Activated CD4-positive, alpha-beta memory T cell treated with anti-CD3 and anti-CD28 coated beads, Interleukin-2, amount 10 ng/mL, durations not matched to agents 7 days and 5 days (primary cell): ENCODE measurements around the gene SLC13A2. TPM values are rescaled to one million over a fixed set of nuclear protein-coding genes. Genes with fewer than 3 reads are reported as not detected.

Experiments
- CTCF ChIA-PET: fragments of 350-600 bp; sonication (Branson Sonifier 250); formaldehyde crosslinking; loops from one replicate; lab custom pipeline; 2021; ENCODE audit warnings: antibody characterized with exemption, inconsistent platforms; lab: Charles Lee
- POLR2A ChIA-PET: fragments of 350-600 bp; sonication (Branson Sonifier 250); formaldehyde crosslinking; loops from one replicate; lab custom pipeline; 2021; ENCODE audit warnings: antibody characterized with exemption; lab: Charles Lee
- DNase-seq: peaks from one replicate; pipeline ENCODE4 v3.0.0-alpha.2; 2020
- H3K27ac Mint-ChIP-seq: one replicate; pipeline ENCODE4 v1.8.0; 2021; ENCODE audit warnings: mild to moderate bottlenecking, mixed read lengths
- H3K27me3 Mint-ChIP-seq: one replicate; pipeline ENCODE4 v1.8.0; 2021; ENCODE audit warnings: mixed read lengths
- H3K36me3 Mint-ChIP-seq: one replicate; pipeline ENCODE4 v1.8.0; 2021; ENCODE audit warnings: low read depth, mixed read lengths
- H3K4me1 Mint-ChIP-seq: one replicate; pipeline ENCODE4 v1.8.0; 2021; ENCODE audit warnings: mixed read lengths
- H3K4me3 Mint-ChIP-seq: one replicate; pipeline ENCODE4 v1.8.0; 2021; ENCODE audit warnings: mild to moderate bottlenecking, mixed read lengths
- H3K9me3 Mint-ChIP-seq: one replicate; pipeline ENCODE4 v1.8.0; 2021; ENCODE audit warnings: mixed read lengths
- total RNA-seq, 2 experiments: library from RNA; stranded (reverse); gene quantifications; one replicate each; pipeline ENCODE4 v1.2.3, GENCODE V29; 2021

The SLC13A2 gene
- total RNA-seq, 2 experiments from 2014 or later = not detected

DNA sequence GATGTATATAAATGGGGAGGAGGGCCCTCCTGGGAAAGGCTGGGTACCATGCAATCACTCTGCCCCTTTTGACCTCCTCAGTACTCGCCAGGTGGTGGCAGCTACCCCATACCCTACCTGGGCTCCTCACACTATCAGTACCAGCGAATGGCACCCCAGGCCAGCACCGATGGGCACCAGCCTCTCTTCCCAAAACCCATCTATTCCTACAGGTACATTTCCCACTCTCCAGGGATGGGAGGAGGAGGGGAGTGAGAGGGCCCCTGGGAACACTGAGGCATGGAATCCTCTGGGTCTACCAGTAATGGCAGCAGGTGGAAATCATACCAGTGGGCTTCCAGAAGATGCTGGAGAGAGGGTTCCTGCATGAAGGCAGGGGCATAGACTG, 55.6 kb downstream of the SLC13A2 start:
- ChIA-PET CTCF (interaction anchor here (1.1 kb wide), 1 partner anchor 12 kb away, joined by 3 read pairs; no protein-coding TSS in a partner anchor), POLR2A (no interaction called here)
- Mint-ChIP-seq H3K27ac (no peak overlapping the region), H3K9me3 (no peaks in the 10 kb centered on the region), H3K36me3 (no peaks in the 10 kb centered on the region), H3K27me3 (peaks cover 2% of the 10 kb centered on the region), H3K4me3 (no peak overlapping the region), H3K4me1 (no peaks in the 10 kb centered on the region)
- DNase-seq = no peak

DNA sequence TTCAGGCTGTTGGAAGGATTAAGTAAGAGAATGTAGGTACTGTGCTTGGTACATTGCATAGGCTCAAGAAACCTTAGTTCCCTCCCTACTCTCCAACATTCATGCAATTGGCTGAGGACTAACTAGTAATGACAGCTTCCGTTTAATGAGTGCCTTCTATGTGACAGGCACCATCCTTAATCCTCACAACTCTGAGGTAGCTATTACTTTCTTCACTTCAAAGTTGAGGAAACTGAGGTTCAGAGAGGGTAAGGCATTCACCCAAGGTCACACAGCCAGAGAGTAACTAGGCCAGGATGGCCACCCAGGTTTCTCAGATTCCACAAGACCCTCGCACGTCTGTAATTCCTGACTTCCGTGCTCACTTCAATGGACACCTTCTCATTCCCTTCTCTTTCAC, 56.8 kb downstream of the SLC13A2 start:
- no peak for DNase-seq
- Mint-ChIP-seq H3K9me3 (no peaks in the 10 kb centered on the region), H3K4me1 (no peaks in the 10 kb centered on the region), H3K36me3 (no peaks in the 10 kb centered on the region), H3K27me3 (peaks cover 2% of the 10 kb centered on the region), H3K27ac (no peak overlapping the region), H3K4me3 (no peak overlapping the region)
- ChIA-PET POLR2A (no interaction called here), CTCF (interaction anchor here (1.1 kb wide), 1 partner anchor 10 kb away, joined by 3 read pairs; no protein-coding TSS in a partner anchor)

DNA sequence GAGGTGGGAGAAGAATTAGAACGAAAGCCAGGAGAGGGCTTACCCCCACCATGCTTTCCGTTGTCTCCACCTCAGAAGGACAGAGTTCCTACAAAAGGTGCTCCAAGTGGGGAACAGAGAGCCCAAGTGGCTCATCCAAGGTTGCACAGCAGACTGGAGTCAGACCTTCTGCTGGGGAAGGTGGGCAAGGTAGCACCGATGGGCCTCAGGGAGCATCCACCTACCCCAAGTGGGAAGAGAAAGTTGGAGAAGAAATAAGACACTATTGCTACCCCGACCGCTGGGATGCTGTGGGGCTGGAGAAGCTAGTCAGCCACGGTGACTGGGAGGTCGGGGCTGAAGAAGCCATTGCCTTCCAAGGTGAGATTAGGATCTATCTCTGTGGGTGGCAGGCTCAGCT, 57.5 kb downstream of the SLC13A2 start:
- CTCF ChIA-PET = interaction anchor here (1.1 kb wide), 1 partner anchor 9 kb away, joined by 3 read pairs; no protein-coding TSS in a partner anchor
- no peak for DNase-seq
- POLR2A ChIA-PET = no interaction called here
- no peaks in the 10 kb centered on the region for H3K9me3 Mint-ChIP-seq
- no peak overlapping the region for H3K4me3 Mint-ChIP-seq
- H3K27ac Mint-ChIP-seq = no peak overlapping the region
- peaks cover 2% of the 10 kb centered on the region for H3K27me3 Mint-ChIP-seq
- H3K36me3 Mint-ChIP-seq = no peaks in the 10 kb centered on the region
- no peaks in the 10 kb centered on the region for H3K4me1 Mint-ChIP-seq

DNA sequence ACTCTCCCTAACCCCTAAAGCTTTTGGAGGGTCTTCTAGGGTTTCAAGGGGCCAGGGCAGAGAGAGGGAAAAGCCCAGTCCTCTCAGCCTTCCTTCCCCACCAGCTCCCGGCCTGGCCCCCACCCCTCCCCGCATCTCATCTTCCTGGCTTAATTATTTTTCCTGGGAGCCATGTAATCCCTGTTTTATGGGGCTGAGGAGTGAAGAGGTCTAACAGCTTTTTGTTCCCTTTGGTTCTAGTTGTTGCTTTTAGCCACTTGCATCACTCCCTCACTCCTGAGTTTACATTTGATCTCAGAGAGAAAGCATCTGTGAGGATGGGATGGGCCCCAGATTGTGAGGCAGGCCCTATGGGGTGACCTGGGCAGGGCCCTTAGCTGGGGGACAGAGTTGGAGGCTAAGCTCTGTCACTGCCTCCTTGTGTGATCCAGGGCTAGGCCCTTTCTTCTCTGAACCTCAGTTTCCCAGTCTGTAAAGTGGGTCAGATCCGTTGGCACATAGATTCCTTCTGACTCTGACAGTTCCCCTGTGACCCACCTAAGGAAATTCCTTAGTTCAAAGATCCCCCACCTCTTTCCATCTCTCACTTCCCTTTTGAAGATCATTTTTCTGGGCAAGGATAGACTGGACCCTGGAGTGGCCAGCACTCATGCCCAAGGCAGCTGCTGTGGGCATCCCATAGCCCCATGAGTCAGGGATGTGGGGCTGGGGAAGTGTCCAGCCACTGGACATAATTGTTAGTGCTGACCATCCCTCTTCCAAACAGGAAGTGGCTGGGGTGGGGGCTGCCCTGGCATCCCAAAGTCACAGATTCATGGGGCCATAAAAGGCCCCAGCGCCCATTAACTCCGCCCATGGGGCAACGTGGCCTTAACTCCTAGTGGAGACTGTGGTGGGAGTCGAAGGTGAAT, 58.9 kb downstream of the SLC13A2 start:
- no peak overlapping the region for H3K4me3 Mint-ChIP-seq
- ChIA-PET CTCF (no interaction called here), POLR2A (no interaction called here)
- peaks cover 2% of the 10 kb centered on the region for H3K27me3 Mint-ChIP-seq
- DNase-seq = no peak
- no peak overlapping the region for H3K27ac Mint-ChIP-seq
- no peaks in the 10 kb centered on the region for H3K4me1 Mint-ChIP-seq
- H3K9me3 Mint-ChIP-seq = no peaks in the 10 kb centered on the region
- no peaks in the 10 kb centered on the region for H3K36me3 Mint-ChIP-seq

DNA sequence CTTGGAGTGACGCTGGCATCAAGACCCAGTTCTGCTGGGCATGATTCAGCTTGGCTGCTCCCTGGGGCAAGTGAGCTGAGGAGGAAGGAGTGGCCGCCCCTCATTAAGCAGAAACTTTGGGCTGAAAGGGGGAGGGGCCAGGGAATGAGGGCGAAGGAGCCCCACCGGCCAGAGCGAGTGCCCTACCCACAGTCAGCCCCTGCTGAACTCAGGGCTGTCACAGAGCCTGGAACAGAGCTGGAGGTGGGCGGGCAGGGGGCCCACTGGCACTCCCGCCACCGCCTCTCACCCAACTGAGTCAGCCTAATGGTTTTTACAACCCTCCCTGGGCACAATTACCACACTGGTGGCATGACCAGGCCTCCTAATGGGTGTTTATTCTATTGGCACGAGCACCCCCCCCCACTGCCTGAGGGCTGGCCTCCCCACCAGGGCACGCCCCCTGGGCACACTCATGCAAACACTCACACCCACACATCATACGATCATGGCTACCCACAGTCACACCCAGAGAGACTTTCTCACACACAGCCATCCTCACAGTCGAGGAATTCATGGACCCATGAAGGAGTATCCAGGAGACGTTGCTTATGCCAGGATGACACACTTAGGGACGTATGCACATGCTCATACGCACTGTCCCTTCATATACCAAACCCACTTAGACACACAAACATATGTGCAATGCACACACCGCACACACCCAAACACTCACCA, 59.8 kb downstream of the SLC13A2 start:
- CTCF ChIA-PET = no interaction called here
- H3K27ac Mint-ChIP-seq = no peak overlapping the region
- no peaks in the 10 kb centered on the region for H3K36me3 Mint-ChIP-seq
- POLR2A ChIA-PET = no interaction called here
- H3K9me3 Mint-ChIP-seq = no peaks in the 10 kb centered on the region
- DNase-seq = no peak
- H3K27me3 Mint-ChIP-seq = peaks cover 2% of the 10 kb centered on the region
- H3K4me3 Mint-ChIP-seq = no peak overlapping the region
- no peaks in the 10 kb centered on the region for H3K4me1 Mint-ChIP-seq

DNA sequence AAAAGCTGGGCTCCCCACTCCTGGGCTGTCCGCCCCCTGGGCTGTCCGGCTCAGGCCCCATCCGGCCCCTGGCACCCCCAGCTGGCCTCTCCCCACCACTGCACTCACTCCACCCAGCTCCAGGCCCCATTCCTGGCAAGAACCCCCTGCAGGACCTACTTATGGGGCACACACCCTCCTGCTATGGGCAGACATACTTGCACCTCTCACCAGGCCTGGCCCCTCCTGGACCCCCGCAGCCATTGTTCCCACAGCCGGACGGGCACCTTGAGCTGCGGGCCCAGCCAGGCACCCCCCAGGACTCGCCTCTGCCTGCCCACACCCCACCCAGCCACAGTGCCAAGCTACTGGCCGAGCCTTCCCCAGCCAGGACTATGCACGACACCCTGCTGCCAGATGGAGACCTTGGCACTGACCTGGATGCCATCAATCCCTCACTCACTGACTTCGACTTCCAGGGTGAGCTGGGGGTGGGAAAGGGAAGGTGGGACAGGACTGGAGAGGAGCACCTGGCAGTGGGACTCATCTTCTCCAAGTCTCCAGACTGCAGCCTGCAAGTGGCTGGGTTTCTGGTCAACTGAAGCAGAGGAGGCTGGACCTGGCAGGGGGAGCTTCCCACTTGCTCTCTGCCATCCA, 61.4 kb downstream of the SLC13A2 start:
- no peak for DNase-seq
- Mint-ChIP-seq H3K9me3 (no peaks in the 10 kb centered on the region), H3K27me3 (peaks cover 2% of the 10 kb centered on the region), H3K36me3 (no peaks in the 10 kb centered on the region), H3K4me1 (no peaks in the 10 kb centered on the region), H3K4me3 (no peak overlapping the region), H3K27ac (no peak overlapping the region)
- ChIA-PET POLR2A (no interaction called here), CTCF (interaction anchor here (1.2 kb wide), 1 partner anchor 40 kb away, joined by 3 read pairs; no protein-coding TSS in a partner anchor)

DNA sequence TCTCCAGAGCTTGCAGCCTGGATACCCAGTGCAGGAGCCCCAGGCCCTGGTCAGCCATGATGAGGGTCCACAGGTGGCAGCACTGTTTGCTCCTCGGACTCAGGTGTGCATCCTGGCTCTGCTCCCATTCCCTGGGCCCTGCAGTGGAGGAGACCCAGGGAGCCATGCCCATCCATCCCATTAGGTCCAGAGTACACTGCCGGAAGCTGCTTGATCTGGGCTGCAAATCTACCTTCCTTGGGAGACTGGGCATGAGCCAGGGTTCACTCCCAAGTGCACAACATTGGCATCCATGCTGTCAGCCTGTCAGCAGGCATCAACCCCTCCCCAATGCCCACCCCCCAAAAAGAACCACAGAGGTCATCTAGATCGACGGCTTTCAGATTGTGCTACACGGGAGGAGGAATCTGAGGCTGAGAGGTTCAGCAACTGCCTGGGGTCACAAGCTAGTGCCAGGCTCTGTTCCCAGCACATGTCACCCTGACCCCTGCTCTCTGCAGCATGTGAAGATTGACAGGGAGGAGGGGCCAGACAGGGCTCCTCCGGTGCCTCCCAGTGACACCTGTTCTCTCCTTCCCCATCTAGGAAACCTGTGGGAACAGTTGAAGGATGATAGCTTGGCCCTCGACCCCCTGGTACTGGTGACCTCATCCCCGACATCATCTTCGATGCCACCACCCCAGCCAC, 63.2 kb downstream of the SLC13A2 start:
- Mint-ChIP-seq H3K27me3 (peaks cover 2% of the 10 kb centered on the region), H3K9me3 (no peaks in the 10 kb centered on the region), H3K27ac (no peak overlapping the region), H3K4me1 (no peaks in the 10 kb centered on the region), H3K36me3 (no peaks in the 10 kb centered on the region), H3K4me3 (no peak overlapping the region)
- no peak for DNase-seq
- CTCF ChIA-PET = interaction anchor here (0.8 to 2.2 kb wide), 4 partner anchors 10 to 107 kb away, joined by 3 to 8 read pairs (median 4); no protein-coding TSS in a partner anchor
- POLR2A ChIA-PET = no interaction called here

DNA sequence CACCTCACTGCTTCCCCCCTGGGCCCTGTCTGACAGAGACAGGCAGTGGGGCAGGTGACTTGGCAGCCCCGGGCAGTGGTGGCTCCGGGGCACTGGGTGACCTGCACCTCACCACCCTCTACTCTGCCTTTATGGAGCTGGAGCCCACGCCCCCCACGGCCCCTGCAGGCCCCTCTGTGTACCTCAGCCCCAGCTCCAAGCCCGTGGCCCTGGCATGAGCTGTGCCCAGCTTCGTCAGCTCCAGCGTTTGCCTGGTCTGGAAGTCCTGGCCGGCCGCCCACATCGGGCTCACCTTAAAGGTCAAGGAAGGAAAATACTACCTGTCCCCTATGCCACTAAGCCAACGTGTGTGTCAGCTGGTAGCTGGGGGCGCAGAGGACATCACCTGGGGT, 63.8 kb downstream of the SLC13A2 start:
- Mint-ChIP-seq H3K4me3 (no peak overlapping the region), H3K4me1 (no peaks in the 10 kb centered on the region), H3K9me3 (no peaks in the 10 kb centered on the region), H3K36me3 (no peaks in the 10 kb centered on the region), H3K27me3 (no peaks in the 10 kb centered on the region), H3K27ac (no peak overlapping the region)
- no peak for DNase-seq
- POLR2A ChIA-PET = no interaction called here
- CTCF ChIA-PET = interaction anchor here (1.0 to 2.2 kb wide), 3 partner anchors 11 to 120 kb away, joined by 4 to 8 read pairs (median 4); no protein-coding TSS in a partner anchor

DNA sequence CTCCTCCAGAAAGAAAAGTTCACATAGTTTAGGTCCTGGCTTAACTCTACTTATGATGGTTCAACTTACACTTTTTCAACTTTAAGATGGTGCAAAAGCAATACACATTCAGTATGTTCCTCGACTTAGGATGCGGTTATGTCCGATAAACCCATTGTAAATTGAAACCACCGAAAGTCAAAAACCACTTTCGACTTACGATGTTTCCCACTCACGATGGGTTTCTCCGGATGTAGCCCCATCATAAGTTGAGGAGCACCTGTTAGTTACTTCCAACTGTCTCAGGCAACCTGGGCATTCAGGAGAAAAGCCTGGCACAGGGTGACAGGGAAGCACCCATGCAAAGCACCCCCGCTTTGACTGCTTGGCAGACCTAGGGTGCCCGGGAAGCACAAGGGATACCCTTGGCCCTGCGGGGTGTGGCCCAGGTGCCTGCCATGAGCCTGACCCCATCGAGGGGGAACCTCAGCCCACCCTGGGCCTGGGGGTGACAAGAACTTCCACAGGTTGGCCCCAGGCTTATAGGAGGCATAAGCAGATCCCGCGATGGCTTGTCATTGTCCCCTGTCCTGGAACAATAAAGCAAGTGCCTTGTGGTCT, 65.0 kb downstream of the SLC13A2 start:
- CTCF ChIA-PET = interaction anchor here (1.0 to 2.2 kb wide), 3 partner anchors 10 to 121 kb away, joined by 4 to 8 read pairs (median 4); no protein-coding TSS in a partner anchor
- no peaks in the 10 kb centered on the region for H3K36me3 Mint-ChIP-seq
- POLR2A ChIA-PET = no interaction called here
- H3K4me1 Mint-ChIP-seq = no peaks in the 10 kb centered on the region
- no peaks in the 10 kb centered on the region for H3K9me3 Mint-ChIP-seq
- H3K4me3 Mint-ChIP-seq = no peak overlapping the region
- no peaks in the 10 kb centered on the region for H3K27me3 Mint-ChIP-seq
- no peak for DNase-seq
- no peak overlapping the region for H3K27ac Mint-ChIP-seq

DNA sequence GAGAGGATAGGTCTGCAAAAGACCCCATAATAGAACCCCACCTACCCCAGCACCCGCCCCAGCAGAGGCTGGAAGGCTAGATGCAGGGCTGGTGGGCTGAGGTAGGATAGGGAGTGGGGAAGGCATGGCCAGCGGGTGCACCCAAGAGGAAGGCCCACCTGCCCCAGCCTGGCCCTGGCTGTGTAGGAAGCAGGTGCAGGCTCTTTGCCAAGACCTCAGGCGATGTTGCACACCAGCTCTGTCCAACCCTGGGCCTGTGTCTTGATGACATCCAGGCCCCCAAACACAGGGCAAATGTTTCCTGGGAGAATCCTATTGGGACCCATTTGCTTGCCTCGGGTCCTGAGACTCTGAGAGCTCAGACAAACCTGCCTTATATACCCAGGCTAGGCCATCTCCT, 66.8 kb downstream of the SLC13A2 start:
- Mint-ChIP-seq H3K4me3 (no peak overlapping the region), H3K27me3 (no peaks in the 10 kb centered on the region), H3K27ac (no peak overlapping the region), H3K9me3 (no peaks in the 10 kb centered on the region), H3K4me1 (no peaks in the 10 kb centered on the region), H3K36me3 (no peaks in the 10 kb centered on the region)
- ChIA-PET CTCF (interaction anchor here (0.7 to 2.1 kb wide), 8 partner anchors 7 to 183 kb away, joined by 3 to 17 read pairs (median 3); partner anchors contain the start of genes PIGS and POLDIP2), POLR2A (no interaction called here)
- no peak for DNase-seq

DNA sequence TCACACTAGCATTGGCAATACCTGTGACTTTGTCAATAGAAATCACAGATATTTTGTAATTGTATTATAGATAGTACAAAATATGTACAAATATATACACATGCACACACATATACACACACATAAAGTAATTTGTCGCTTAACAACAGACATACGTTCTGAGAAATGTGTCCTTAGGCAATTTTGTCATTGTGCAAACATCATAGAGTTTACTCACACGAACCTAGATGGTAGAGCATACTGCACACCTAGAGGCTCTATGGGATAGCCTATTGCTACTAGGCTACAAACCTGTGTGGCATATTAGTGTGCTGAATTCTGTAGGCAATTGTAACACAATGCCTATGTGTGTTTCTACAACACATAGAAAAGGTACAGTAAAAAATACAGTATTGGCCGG, 68.0 kb downstream of the SLC13A2 start:
- Mint-ChIP-seq H3K4me3 (no peak overlapping the region), H3K36me3 (peaks cover 5% of the 10 kb centered on the region), H3K9me3 (no peaks in the 10 kb centered on the region), H3K4me1 (no peaks in the 10 kb centered on the region), H3K27me3 (no peaks in the 10 kb centered on the region), H3K27ac (no peak overlapping the region)
- POLR2A ChIA-PET = no interaction called here
- CTCF ChIA-PET = interaction anchor here (1.0 to 2.1 kb wide), 3 partner anchors 9 to 46 kb away, joined by 3 to 17 read pairs (median 5); no protein-coding TSS in a partner anchor
- no peak for DNase-seq
